Renal cortical epithelial cell (primary cell): ENCODE data around the gene SNX19. TPM values are rescaled to one million over a fixed set of nuclear protein-coding genes. Genes with fewer than 3 reads are reported as not detected.
A peak's percentile ranks its signal among the peaks of the same experiment; 100 is the strongest.
"Not testable (repeated sequence)": the region's sequence is repeated elsewhere in the genome, so short reads cannot be mapped to it uniquely, and the experiment has no call there.

ENCODE experiments used
- DNase-seq: peaks from one replicate; pipeline ENCODE4 v3.0.0-alpha.2; 2011; ENCODE audit warnings: low read depth
- total RNA-seq: library from RNA; depleted of rRNA; stranded (reverse); fragments of >200 nt; gene quantifications from 2 replicates; pipeline ENCODE4 v1.2.3, GENCODE V29; 2014

SNX19 gene
- 39.9 and 175 TPM in 2 replicates for total RNA-seq

GRCh38 chr11:130916238-130916855 lies at the start of gene SNX19:
Gene SNX19 (minus strand): TSS chr11:130916479. CDS start chr11:130915939, 540 bp downstream.
- DNase-seq: peak; percentile 62

- DNase-seq: no peak
Observed at GRCh38 chr11:130964058-130964792, 47.9 kb upstream of the SNX19 start.

DNA sequence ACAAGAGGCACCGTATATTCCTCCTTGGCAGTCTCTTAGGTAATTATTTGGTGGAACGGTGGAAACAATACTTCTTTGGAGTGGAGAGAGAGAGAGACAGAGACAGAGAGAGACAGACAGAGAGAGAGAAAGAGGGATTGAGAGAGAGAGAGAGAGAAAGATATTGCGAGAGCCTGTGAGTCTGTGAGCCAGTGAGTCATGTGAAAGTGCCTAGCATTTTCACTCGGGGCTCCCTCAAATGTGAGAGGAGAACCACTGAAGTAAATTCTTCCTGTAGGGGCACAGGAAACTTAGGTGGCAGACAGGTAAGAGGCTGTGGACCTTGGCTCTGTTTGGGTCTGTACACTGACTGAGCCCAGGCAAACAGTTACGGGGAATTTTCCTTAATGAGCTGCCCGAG lies 31.6 kb upstream of the SNX19 start:
- no peak for DNase-seq

DNA sequence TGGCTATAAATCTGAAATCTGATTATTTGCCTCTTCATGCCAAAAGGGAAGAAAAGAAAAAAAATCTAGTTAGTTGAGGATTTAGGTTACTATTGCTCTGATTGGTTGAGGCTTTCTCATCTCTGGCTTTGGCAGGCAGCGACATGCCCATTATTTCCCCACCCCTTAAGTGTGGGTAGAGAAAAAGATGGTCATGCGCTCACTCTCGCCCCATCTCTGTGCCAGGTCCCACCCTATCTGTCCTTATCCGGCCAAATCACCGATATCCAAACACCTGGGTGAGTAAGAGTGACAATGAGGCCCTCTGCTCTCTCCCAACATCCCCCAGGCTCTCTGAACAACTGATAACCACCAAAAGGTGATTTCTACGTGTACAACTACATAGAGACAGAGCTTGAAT lies 31.2 kb upstream of the SNX19 start:
- no peak for DNase-seq

DNA sequence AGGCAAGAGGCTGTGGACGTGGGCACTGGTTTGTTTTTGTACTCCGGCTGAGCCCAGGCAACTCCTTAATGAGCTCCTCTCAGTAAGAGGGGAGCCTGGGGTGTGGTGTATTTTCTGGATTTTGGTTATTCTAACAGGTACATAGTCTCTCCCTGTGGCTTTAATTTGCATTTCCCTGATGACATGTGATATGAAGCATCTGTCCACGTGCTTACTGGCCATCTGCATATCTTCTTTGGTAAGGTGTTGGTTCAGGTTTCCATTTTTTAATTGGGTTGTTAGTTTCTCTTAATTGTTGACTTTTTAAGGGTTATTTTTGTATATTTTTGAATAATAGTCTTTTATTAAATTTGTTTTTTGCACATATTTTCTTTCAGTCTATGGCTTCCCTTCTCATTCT lies 30.8 kb upstream of the SNX19 start:
- no peak for DNase-seq

- peak; percentile 49 for DNase-seq
Observed at GRCh38 chr11:130945896-130946295, 29.6 kb upstream of the SNX19 start.

DNA sequence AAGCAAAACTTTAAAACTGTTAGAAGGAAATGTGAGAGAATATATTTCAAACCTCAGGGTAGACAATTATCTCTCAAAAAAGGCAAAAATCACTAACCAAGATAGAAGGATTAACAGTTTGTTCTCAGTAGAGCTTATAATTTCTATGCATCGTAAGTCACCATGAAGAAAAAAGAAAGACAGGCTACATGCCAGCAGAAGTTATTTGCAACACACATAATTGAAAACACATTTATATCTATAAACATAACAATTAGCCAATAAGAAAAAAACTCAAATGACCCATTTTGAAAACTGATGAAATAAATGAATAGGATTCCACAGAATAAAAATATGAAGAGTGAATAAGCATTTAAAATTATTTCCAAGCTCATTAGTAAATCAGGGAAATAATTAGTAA lies 24.4 kb upstream of the SNX19 start:
- no peak for DNase-seq

DNA sequence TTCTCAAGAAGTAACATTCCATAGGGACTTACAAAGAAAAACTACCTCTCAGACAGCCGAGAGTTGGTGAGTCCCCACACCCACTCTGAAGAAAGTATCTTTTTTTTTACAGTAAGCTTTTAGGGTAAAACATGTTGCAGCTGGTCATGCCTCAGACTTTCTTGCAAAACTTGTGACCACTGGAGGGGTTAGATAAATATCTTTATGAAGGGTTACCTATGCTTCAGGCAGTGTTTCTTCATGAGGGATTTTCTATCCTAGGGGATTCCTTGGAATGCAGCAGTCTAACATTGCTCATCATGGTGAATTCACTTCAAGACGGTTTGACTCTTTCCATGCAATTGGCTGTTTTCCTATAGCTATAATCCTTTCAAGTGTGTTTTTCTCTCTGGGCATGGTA lies 20.8 kb upstream of the SNX19 start:
- no peak for DNase-seq

DNA sequence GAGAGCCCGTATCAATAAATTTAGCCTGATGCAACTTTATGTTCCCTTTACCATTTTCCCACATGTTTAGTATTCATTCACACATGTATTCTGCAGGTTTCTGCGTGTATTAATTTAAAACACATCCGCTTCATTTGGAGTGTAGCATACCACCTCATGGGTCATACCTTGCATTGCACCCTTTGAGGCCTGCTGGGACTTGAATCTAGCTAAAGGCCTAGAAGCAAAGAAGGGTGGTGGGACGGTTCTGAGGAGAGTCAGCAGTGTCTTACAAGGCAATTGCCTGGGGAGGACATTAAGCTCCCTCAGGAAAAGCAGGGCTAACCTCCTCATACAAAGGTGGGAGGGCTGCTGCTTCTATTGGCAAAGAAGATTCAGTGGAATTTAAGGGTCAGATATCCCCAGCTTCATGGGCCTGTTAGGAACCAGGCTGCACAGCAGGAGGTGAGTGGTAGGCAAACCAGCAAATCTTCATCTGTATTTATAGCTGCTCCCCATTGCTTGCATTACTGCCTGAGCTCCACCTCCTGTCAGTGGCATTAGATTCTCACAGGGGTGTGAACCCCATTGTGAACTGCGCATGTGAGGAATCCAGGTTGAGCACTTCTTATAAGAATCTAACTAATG lies 15.9 kb upstream of the SNX19 start:
- no peak for DNase-seq

DNA sequence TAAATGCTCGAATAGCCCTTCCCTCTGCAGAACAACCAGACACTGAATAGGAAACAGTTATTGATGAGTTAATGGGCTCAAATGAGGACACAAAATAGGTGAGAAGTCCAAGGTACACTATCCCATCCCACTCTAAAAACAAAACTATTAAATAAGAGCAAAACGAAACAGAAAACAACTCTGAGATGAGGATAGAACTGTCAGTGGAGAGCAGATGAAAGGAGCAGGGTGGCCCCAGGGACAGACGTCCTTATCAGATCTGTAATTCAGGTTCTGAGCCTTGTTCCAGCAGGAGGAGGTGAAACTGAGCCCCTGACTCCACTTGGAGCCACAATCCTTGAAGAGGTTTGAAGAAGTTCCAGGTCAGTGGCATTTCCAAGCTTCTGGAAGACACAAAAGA lies 8.5 kb upstream of the SNX19 start:
- DNase-seq: no peak

- DNase-seq: not testable (repeated sequence)
Observed at GRCh38 chr11:130920612-130921011, 4.3 kb upstream of the SNX19 start.

DNA sequence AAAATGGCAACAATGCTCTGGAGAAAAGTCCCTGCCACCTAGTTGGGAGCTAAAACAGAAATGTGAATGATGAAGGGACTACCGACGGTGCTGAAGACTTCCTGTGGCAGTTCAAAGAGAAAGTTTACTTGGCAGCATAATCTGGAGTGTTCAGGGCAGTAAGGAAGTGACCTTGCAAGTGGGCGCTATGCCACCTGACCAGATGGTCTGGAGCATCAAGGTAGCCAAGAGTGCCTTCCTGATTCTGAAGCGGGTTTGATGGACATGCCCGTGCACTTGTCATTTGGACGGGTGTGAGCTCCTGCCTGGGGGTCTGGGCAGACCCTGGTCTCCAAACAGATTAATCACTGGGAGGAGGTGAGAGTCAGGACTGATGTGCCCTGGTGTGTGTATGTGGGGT lies 1.8 kb upstream of the SNX19 start:
- DNase-seq: no peak

DNA sequence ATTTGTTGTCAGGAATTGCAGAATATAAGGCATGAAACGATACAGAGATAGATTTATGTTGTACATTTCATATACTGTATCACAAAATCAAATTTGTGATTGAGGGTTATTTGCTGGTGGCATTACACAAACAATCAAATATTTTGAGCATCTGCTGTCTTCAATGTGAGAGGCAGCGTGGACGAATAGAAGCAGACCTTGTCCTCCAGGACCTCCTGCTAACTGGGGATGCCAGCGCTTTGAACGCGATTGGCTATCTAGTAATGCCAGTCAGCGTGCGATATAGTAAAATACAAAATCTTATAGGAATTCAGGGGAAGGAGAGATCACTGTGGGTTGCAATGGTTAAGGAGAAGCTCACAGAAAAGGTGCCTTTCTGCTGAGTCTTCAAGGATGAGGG lies 631 bp upstream of the SNX19 start:
- DNase-seq: no peak

GRCh38 chr11:130915603-130916237 lies 559 bp downstream of the SNX19 start:
- no peak for DNase-seq

GRCh38 chr11:130913268-130913667 lies 3.0 kb downstream of the SNX19 start:
- DNase-seq: no peak

GRCh38 chr11:130912552-130912951 lies 3.7 kb downstream of the SNX19 start:
- DNase-seq: no peak

- no peak for DNase-seq
Observed at GRCh38 chr11:130911306-130911705, 5.0 kb downstream of the SNX19 start.

- peak; percentile 46 for DNase-seq
Observed at GRCh38 chr11:130909650-130910049, 6.6 kb downstream of the SNX19 start.

- DNase-seq: peak; percentile 71
Observed at GRCh38 chr11:130908770-130909625, 7.3 kb downstream of the SNX19 start.

- DNase-seq: no peak
Observed at GRCh38 chr11:130908061-130908460, 8.2 kb downstream of the SNX19 start.

DNA sequence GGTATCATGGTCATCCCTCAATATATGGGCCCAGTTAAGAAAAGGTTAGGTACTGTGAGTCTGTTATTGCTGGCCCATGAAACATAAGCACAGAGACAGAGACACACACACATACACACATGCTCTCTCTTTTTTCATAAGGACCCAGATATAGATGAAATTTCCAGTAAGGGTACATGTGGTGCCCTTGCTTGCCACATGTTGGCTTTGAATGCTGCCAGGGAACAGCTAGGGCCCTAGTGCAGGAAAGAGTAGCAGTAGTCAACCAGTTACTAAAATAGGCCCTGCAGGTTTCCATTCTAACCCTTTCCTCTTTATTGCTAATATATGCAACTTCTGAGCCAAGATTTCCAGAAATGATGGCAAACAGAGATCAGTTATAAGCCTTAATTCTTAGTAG lies 9.1 kb downstream of the SNX19 start:
- no peak for DNase-seq

- no peak for DNase-seq
Observed at GRCh38 chr11:130906616-130907015, 9.7 kb downstream of the SNX19 start.
